B cell (primary cell): Measurements from ENCODE around the gene ZNF681. TPM values are rescaled to one million over a fixed set of nuclear protein-coding genes. Genes with fewer than 3 reads are reported as not detected.

Experiments
- ATAC-seq: fragments of 200-7000 bp; cut with Tn5 transposase; one replicate; pipeline ENCODE4 v1.10.0; 2021; ENCODE audit warnings: low read depth, mild to moderate bottlenecking, moderate number of reproducible peaks, moderate library complexity
- CTCF ChIA-PET: fragments of 350-600 bp; sonication (Branson Sonifier 250); formaldehyde crosslinking; loops from one replicate; lab custom pipeline; 2021; ENCODE audit warnings: antibody characterized with exemption, inconsistent platforms; lab: Charles Lee
- POLR2A ChIA-PET: fragments of 350-600 bp; sonication (Branson Sonifier 250); formaldehyde crosslinking; loops from one replicate; lab custom pipeline; 2021; ENCODE audit warnings: antibody characterized with exemption; lab: Charles Lee
- DNase-seq: peaks from one replicate; pipeline ENCODE4 v3.0.0; 2013
- H2AFZ ChIP-seq: 2 replicates; pipeline ENCODE4 v1.6.1; 2012; ENCODE audit warnings: mild to moderate bottlenecking, low read depth, low read length; ENCODE audit not compliant: insufficient read depth, poor library complexity, severe bottlenecking
- H3K27ac ChIP-seq, 2 donors: 1 replicate in 1 of 2; 2 replicates in 1 of 2; pipeline ENCODE4 v1.5.1; 2012 to 2013; ENCODE audit warnings: low read length in 2 of 2, mild to moderate bottlenecking in 2 of 2, moderate library complexity in 1 of 2
- H3K27me3 ChIP-seq, 4 experiments: fragments of 200-600 bp in 1 of 4; sonication (generic) in 1 of 4; replicated peaks in 1 of 4; 1 replicate in 2 of 4; 2 replicates in 2 of 4; pipeline versions ENCODE4 v1.6.1 to v1.7.0; 2013 to 2016; ENCODE audit warnings: low read length in 3 of 4, mild to moderate bottlenecking in 2 of 4, mixed read lengths in 1 of 4, moderate library complexity in 1 of 4; ENCODE audit not compliant: insufficient read depth in 4 of 4, control insufficient read depth in 3 of 4; ENCODE audit errors: control extremely low read depth in 1 of 4
- H3K36me3 ChIP-seq, 2 experiments: replicated peaks in 1 of 2; 1 replicate in 1 of 2; 2 replicates in 1 of 2; pipeline versions ENCODE4 v1.6.1 to v1.7.1; 2013; ENCODE audit warnings: low read length in 1 of 2; ENCODE audit not compliant: insufficient read depth in 2 of 2, control insufficient read depth in 1 of 2; ENCODE audit errors: control extremely low read depth in 1 of 2, extremely low read depth in 1 of 2
- H3K4me1 ChIP-seq, 2 donors: fragments of 200-600 bp in 1 of 2; sonication (generic) in 1 of 2; 1 replicate in 1 of 2; 2 replicates in 1 of 2; pipeline versions ENCODE4 v1.5.1 to v1.6.1; 2013 to 2017; ENCODE audit warnings: low read length in 2 of 2; ENCODE audit not compliant: control insufficient read depth in 2 of 2, insufficient read depth in 2 of 2
- H3K4me2 ChIP-seq: replicated peaks from 2 replicates; pipeline ENCODE3; 2012; ENCODE audit warnings: mild to moderate bottlenecking, low read depth, low read length; ENCODE audit not compliant: poor library complexity, severe bottlenecking
- H3K4me3 ChIP-seq, 5 experiments: fragments of 200-600 bp in 1 of 5; sonication (generic) in 1 of 5; 1 replicate in 3 of 5; 2 replicates in 2 of 5; pipeline versions ENCODE4 v1.5.1 to v1.7.0; 2011 to 2016; ENCODE audit warnings: low read length in 4 of 5, mild to moderate bottlenecking in 4 of 5, low read depth in 2 of 5, control low read depth in 1 of 5, moderate library complexity in 1 of 5; ENCODE audit not compliant: insufficient read depth in 1 of 5; ENCODE audit errors: control extremely low read depth in 1 of 5, extremely low read depth in 1 of 5
- H3K79me2 ChIP-seq: fragments of 200-600 bp; sonication (generic); one replicate; pipeline ENCODE4 v1.6.0; 2016; ENCODE audit warnings: low read length; ENCODE audit not compliant: control insufficient read depth, insufficient read depth
- H3K9ac ChIP-seq: fragments of 200-600 bp; sonication (generic); 2 replicates; pipeline ENCODE4 v1.6.1; 2017; ENCODE audit warnings: mild to moderate bottlenecking, low read length, moderate library complexity
- H3K9me3 ChIP-seq, 3 donors: one replicate each; pipeline versions ENCODE4 v1.6.1 to v1.7.1; 2013; ENCODE audit warnings: low read length in 2 of 3; ENCODE audit not compliant: control insufficient read depth in 2 of 3, insufficient read depth in 1 of 3; ENCODE audit errors: control extremely low read depth in 1 of 3
- H4K20me1 ChIP-seq: 2 replicates; pipeline ENCODE4 v1.6.0; 2012; ENCODE audit warnings: mild to moderate bottlenecking, low read length; ENCODE audit not compliant: insufficient read depth, control insufficient read depth, poor library complexity, severe bottlenecking
- H3K27ac Mint-ChIP-seq: one replicate; pipeline ENCODE4 v1.8.0; 2021; ENCODE audit warnings: mixed read lengths
- H3K27me3 Mint-ChIP-seq: one replicate; pipeline ENCODE4 v1.8.0; 2021; ENCODE audit warnings: mixed read lengths
- H3K4me1 Mint-ChIP-seq: one replicate; pipeline ENCODE4 v1.8.0; 2021; ENCODE audit warnings: mixed read lengths
- H3K4me3 Mint-ChIP-seq: one replicate; pipeline ENCODE4 v1.8.0; 2021; ENCODE audit warnings: mixed read lengths
- H3K9me3 Mint-ChIP-seq: one replicate; pipeline ENCODE4 v1.8.0; 2022; ENCODE audit warnings: mixed read lengths; ENCODE audit not compliant: insufficient read depth
- EZH2 ChIP-seq: IDR thresholded peaks from 2 replicates; pipeline ENCODE4 v1.6.1; 2012; ENCODE audit warnings: borderline replicate concordance, low read depth, mild to moderate bottlenecking, moderate library complexity, low read length; ENCODE audit not compliant: insufficient read depth, poor library complexity, severe bottlenecking
- WGBS: methylation state at CpG from one replicate; pipeline ENCODE4 v1.1.5; 2013; ENCODE audit warnings: missing lambda C conversion rate; ENCODE audit not compliant: insufficient coverage; 5-methylcytosine and 5-hydroxymethylcytosine counted together
- intact Hi-C: fragments of 100-400 bp; cut with micrococcal nuclease; formaldehyde crosslinking; loops from one replicate; pipeline ENCODE4 v1.10.0; 2022
- polyA plus RNA-seq: library from polyadenylated mRNA; depleted of rRNA; stranded (reverse); fragments of >200 nt; gene quantifications from 2 replicates; pipeline ENCODE4 v1.2.3, GENCODE V29; 2012
- total RNA-seq, 2 donors: library from RNA; stranded (reverse); fragments of 120-200 nt in 1 of 2; gene quantifications; 1 replicate in 1 of 2; 2 replicates in 1 of 2; pipeline versions ENCODE4 v1.2.3 to v1.2.4, GENCODE V29; 2013 to 2022

Gene ZNF681
- total and polyA plus RNA-seq, 2 donors (not counting 1 experiment from before 2014, with no cell fraction given) = 1.1 to 8.5 TPM

- WGBS = 100% methylated on average over 1 of the region's 3 CpGs
- H3K27me3 Mint-ChIP-seq = no peaks in the 10 kb centered on the region
- H3K9me3 Mint-ChIP-seq = no peaks in the 10 kb centered on the region
- DNase-seq (no peak), ATAC-seq (no peak)
- ChIA-PET CTCF (no interaction called here), POLR2A (no interaction called here)
- H3K4me2 ChIP-seq = no peak overlapping the region
- peaks cover under 1% of the 10 kb centered on the region for H3K4me1 Mint-ChIP-seq
- no peaks in the 10 kb centered on the region for H3K79me2 ChIP-seq
- no peaks in the 10 kb centered on the region for H3K36me3 ChIP-seq
- H3K9me3 ChIP-seq = no peaks in the 10 kb centered on the region
- H3K9ac ChIP-seq = no peak overlapping the region
- no peaks in the 10 kb centered on the region for H4K20me1 ChIP-seq
- TF ChIP-seq EZH2 = no peak
- H3K27me3 ChIP-seq = no peaks in the 10 kb centered on the region
- no peaks in the 10 kb centered on the region for H3K4me1 ChIP-seq
- H2AFZ ChIP-seq = no peak overlapping the region
- H3K4me3 ChIP-seq = no peak overlapping the region
- H3K4me3 Mint-ChIP-seq = no peak overlapping the region
- H3K27ac ChIP-seq = no peak overlapping the region
- intact Hi-C loops = loop anchor here (10.0 kb wide), 1 partner anchor 2005 kb away; the partner anchor contains the start of gene ZNF100
- no peak overlapping the region for H3K27ac Mint-ChIP-seq
Measured at GRCh38 chr19:23769691-23770468, 11.2 kb upstream of the ZNF681 start.

GRCh38 chr19:23766951-23767350, 8.3 kb upstream of the ZNF681 start:
- H3K4me1 ChIP-seq = peaks cover 3 to 14% of the 10 kb centered on the region in 2 donors
- Mint-ChIP-seq H3K4me1 (peaks cover 16% of the 10 kb centered on the region), H3K27ac (no peak overlapping the region), H3K4me3 (no peak overlapping the region), H3K9me3 (no peaks in the 10 kb centered on the region), H3K27me3 (no peaks in the 10 kb centered on the region)
- H3K9me3 ChIP-seq = peaks cover 0 to 12% (median 0%) of the 10 kb centered on the region in 3 donors
- no peak overlapping the region for H3K9ac ChIP-seq
- intact Hi-C loops = loop anchor here (10.0 kb wide), 1 partner anchor 2002 kb away; the partner anchor contains the start of gene ZNF100
- POLR2A ChIA-PET = interaction anchor here (0.6 kb wide), 1 partner anchor 19 kb away, joined by 12 read pairs; no protein-coding TSS in a partner anchor
- H3K79me2 ChIP-seq = no peaks in the 10 kb centered on the region
- TF ChIP-seq EZH2 = no peak
- no peak overlapping the region for H3K27ac ChIP-seq
- DNase-seq = no peak
- 91% methylated on average over 11 of the region's 13 CpGs for WGBS
- no peaks in the 10 kb centered on the region for H3K36me3 ChIP-seq
- no peak overlapping the region for H2AFZ ChIP-seq
- no peak for ATAC-seq
- H3K4me3 ChIP-seq = no peak overlapping the region
- CTCF ChIA-PET = no interaction called here
- no peaks in the 10 kb centered on the region for H3K27me3 ChIP-seq
- H3K4me2 ChIP-seq = no peak overlapping the region
- no peaks in the 10 kb centered on the region for H4K20me1 ChIP-seq
